ENCODE results near the gene LGALS3BP.

Gene LGALS3BP

GRCh38 chr17:78933959-78934568 lies 45.7 kb downstream of the LGALS3BP start:
- H3K4me3 ChIP-seq (replicated peaks; ENCODE audit: low read depth, low read length): peak overlapping the region; percentile 43
- peak; percentile 99 for DNase-seq (ENCODE audit: low read depth)
- TF ChIP-seq, protein P1, sequence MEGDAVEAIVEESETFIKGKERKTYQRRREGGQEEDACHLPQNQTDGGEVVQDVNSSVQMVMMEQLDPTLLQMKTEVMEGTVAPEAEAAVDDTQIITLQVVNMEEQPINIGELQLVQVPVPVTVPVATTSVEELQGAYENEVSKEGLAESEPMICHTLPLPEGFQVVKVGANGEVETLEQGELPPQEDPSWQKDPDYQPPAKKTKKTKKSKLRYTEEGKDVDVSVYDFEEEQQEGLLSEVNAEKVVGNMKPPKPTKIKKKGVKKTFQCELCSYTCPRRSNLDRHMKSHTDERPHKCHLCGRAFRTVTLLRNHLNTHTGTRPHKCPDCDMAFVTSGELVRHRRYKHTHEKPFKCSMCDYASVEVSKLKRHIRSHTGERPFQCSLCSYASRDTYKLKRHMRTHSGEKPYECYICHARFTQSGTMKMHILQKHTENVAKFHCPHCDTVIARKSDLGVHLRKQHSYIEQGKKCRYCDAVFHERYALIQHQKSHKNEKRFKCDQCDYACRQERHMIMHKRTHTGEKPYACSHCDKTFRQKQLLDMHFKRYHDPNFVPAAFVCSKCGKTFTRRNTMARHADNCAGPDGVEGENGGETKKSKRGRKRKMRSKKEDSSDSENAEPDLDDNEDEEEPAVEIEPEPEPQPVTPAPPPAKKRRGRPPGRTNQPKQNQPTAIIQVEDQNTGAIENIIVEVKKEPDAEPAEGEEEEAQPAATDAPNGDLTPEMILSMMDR (IDR thresholded peaks at IDR 0.05; ENCODE audit: low read length, missing control alignments): no peak

DNA sequence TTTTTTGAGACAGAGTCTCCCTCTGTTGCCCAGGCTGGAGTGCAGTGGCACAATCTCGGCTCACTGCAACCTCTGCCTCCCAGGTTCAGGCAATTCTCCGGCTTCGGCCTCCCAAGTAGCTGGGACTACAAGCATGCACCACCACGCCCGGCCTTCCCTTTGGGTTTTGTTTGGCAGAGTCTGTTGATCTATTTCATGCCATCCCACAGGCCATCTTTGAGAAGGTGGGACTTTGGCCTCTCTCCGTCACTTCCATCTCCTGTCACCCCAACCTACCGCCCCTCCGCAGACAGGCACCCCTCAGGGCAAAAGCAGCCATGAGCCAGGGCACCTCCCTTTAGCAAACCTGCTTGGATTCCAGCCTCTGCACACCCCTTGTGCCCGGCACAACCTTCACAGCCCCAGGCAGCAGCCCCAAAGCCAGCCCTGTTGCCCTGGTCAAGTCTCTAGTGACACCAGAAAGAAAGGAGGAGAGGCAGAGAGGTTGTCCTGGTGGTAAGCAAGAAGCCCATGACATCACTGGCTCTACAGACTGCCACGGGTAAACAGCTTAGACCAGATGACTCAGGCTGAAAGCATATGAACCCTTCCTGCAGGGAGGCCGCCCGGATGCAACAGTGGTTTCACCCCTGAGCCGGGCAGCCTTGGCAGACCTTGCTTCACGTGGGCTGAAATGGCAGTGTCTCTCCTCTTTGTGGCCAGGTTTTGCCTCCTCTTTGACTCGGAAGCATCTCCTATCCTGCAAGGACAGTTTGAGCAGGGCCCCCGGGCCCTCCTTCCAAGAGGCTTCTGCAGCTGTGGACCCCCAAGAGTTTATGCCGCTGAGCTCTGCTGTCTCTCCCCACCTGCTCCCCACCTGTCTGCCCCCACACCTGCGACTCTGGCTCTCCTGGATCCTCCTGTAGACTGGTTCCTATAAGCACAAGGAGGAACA lies 46.4 kb downstream of the LGALS3BP start:
- peak overlapping the region; percentile 43 for H3K4me3 ChIP-seq (replicated peaks; ENCODE audit: low read depth, low read length)
- peak; percentile 97 for DNase-seq (ENCODE audit: low read depth)
- TF ChIP-seq, protein P1 (IDR thresholded peaks at IDR 0.05; ENCODE audit: low read length, missing control alignments): no peak

DNA sequence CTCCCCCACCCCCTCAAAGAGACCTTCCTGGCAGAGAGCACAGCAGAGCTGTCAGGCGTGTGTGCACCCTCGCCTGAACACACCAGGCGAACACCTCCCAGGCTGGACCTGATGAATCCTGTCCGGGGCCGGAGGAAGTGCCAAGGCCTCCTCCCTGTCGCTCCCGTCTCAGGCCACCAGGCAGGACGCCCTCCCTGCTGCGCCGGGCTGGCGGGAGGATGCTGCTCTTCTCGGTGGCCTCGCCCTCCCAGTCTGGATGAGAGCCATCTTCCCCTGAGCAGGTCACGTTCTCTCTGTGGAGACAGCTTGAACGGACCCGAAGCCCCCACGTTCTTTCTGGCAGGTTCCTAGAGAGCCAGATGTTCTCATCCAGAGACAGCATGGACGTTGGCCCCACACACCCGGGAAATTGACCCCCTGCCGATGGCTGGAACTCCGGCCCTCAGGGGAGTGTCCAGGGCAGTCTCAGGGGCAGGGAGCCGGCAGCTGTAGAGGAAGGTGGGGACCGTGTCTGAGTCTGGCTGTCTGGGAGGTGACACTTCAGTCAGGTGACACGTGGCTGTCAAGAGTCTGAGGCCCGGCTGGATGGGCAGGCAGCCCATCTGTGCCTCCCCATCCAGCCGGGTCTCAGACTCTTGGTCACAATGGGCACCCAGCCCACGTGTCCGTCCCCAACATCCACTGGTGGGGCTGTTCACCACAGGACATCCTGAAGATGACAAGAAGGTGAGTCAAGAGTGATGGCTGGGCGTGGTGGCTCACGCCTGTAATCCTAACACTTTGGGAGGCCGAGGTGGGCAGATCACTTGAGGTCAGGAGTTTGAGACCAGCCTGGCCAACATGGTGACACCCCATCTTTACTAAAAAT lies 49.6 kb downstream of the LGALS3BP start:
- no peak for DNase-seq (ENCODE audit: low read depth)
- no peak overlapping the region for H3K4me3 ChIP-seq (replicated peaks; ENCODE audit: low read depth, low read length)
- TF ChIP-seq, protein P1 (IDR thresholded peaks at IDR 0.05; ENCODE audit: low read length, missing control alignments): no peak

DNA sequence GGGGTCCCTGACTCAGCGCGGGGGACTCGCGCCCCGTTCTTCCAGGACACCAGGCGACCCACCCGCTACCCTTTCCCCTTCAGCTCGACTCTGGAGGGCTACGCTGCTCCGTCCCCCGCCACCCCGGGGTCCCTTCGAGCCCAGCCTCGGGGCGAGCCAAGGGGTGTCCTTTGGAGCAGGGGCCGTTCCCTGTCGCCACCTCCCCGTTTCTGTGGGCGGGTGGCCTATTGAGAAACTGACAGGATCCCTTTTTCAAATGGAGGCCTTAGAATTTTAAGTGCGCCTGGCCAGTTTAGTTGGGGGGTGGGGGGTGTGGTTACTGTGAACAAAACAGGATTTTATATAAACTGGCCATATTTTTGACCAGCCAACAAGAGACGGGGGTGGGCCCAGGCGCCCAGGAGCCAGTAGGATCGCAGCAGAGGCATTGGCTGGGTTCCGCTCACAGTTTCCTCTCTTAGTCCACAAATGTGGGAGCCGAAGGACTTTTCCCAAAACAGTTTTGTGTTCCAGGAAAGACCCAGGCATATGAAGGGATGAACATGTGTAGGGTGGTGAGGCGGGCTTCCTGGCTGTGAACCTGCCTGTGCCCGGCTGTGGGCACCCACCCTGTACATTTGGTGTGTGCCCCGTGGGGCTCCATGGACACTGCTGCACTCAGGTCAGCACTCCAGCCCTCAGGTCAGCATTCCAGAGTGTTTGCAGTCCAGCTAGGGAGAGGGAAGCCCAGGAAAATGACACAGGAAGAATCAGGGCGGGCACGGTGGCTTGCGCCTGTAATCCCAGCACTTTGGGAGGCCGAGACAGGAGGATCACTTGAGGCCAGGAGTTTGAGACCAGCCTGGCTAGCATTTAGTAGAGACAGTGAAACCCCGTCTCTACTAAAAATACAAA lies 53.8 kb downstream of the LGALS3BP start:
- TF ChIP-seq, protein P1 (IDR thresholded peaks at IDR 0.05; ENCODE audit: low read length, missing control alignments): no peak
- peak overlapping the region; percentile 84 for H3K4me3 ChIP-seq (replicated peaks; ENCODE audit: low read depth, low read length)
- peak; percentile 86 for DNase-seq (ENCODE audit: low read depth)

DNA sequence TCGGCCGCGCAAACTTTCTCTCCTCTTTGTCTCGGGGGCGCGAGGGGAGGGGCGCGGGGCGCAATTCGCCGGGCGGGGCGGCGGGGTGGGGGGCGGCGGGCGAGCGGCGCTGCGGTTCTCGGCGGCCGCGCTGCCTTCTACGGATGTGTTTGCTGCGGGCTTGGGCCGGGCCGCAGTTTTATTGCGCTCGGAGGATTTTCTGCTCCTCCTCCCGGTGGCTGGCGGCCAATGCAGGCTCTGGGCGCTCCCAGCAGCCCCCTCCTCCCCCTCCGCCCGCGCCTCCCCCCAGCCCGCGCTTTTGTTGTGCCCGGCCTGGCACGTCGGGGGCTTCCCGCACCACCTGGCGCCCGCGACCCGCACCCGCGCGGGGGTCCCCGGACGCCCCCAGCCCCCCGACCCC lies 54.5 kb downstream of the LGALS3BP start, which contains the start of gene TIMP2:
TSS of gene TIMP2 (minus strand) at position 154 of the 400 bp plus-strand sequence. CDS start 299 bp downstream, outside the sequence.
- DNase-seq (ENCODE audit: low read depth): peak; percentile 89
- TF ChIP-seq, protein P1 (IDR thresholded peaks at IDR 0.05; ENCODE audit: low read length, missing control alignments): no peak
- peak within 1 kb of the TSS; percentile 84 for H3K4me3 ChIP-seq (replicated peaks; ENCODE audit: low read depth, low read length)
